ENCODE measurements around the gene SYT13.
"Not testable (repeated sequence)": the region's sequence is repeated elsewhere in the genome, so short reads cannot be mapped to it uniquely, and the experiment has no call there.

Gene SYT13

GRCh38 chr11:45250035-45250718, 36.0 kb downstream of the SYT13 start:
- DNase-seq (ENCODE audit: insufficient read length, low spot score): no peak
- FAIRE-seq: no peak

- not testable (repeated sequence) for FAIRE-seq; DNase-seq (ENCODE audit: insufficient read length, low spot score)
Observed at GRCh38 chr11:45249372-45249771, 36.8 kb downstream of the SYT13 start.

GRCh38 chr11:45248501-45249011, 37.6 kb downstream of the SYT13 start:
- FAIRE-seq (no peak), DNase-seq (ENCODE audit: insufficient read length, low spot score) (no peak)

GRCh38 chr11:45247433-45247832, 38.7 kb downstream of the SYT13 start:
- no peak for FAIRE-seq
- no peak for DNase-seq (ENCODE audit: insufficient read length, low spot score)

GRCh38 chr11:45246241-45246640, 39.9 kb downstream of the SYT13 start:
- DNase-seq (ENCODE audit: insufficient read length, low spot score) (no peak), FAIRE-seq (no peak)

GRCh38 chr11:45245218-45246045, 40.7 kb downstream of the SYT13 start:
- FAIRE-seq: no peak
- DNase-seq (ENCODE audit: insufficient read length, low spot score): no peak

- no peak for DNase-seq (ENCODE audit: insufficient read length, low spot score)
- no peak for FAIRE-seq
Observed at GRCh38 chr11:45243967-45244366, 42.2 kb downstream of the SYT13 start.

- DNase-seq (ENCODE audit: insufficient read length, low spot score) (no peak), FAIRE-seq (no peak)
Observed at GRCh38 chr11:45239733-45240132, 46.4 kb downstream of the SYT13 start.

- DNase-seq (ENCODE audit: insufficient read length, low spot score) (peak; percentile 37), FAIRE-seq (no peak)
Observed at GRCh38 chr11:45238724-45239123, 47.4 kb downstream of the SYT13 start.

- no peak for DNase-seq (ENCODE audit: insufficient read length, low spot score)
- FAIRE-seq: no peak
Observed at GRCh38 chr11:45237711-45238315, 48.3 kb downstream of the SYT13 start.

- DNase-seq (ENCODE audit: insufficient read length, low spot score) (no peak), FAIRE-seq (no peak)
Observed at GRCh38 chr11:45234306-45235006, 51.7 kb downstream of the SYT13 start.

- DNase-seq (ENCODE audit: insufficient read length, low spot score) (no peak), FAIRE-seq (no peak)
Observed at GRCh38 chr11:45233804-45234170, 52.4 kb downstream of the SYT13 start.

GRCh38 chr11:45233121-45233803, 52.9 kb downstream of the SYT13 start:
- FAIRE-seq: peak; percentile 79
- peak; percentile 79 for DNase-seq (ENCODE audit: insufficient read length, low spot score)

- no peak for FAIRE-seq
- no peak for DNase-seq (ENCODE audit: insufficient read length, low spot score)
Observed at GRCh38 chr11:45232341-45233080, 53.6 kb downstream of the SYT13 start.

- FAIRE-seq (no peak), DNase-seq (ENCODE audit: insufficient read length, low spot score) (no peak)
Observed at GRCh38 chr11:45229401-45230020, 56.6 kb downstream of the SYT13 start.

GRCh38 chr11:45227836-45228235, 58.3 kb downstream of the SYT13 start:
- no peak for DNase-seq (ENCODE audit: insufficient read length, low spot score)
- no peak for FAIRE-seq

- no peak for DNase-seq (ENCODE audit: insufficient read length, low spot score)
- FAIRE-seq: no peak
Observed at GRCh38 chr11:45226901-45227300, 59.2 kb downstream of the SYT13 start.

- no peak for FAIRE-seq
- no peak for DNase-seq (ENCODE audit: insufficient read length, low spot score)
Observed at GRCh38 chr11:45225961-45226871, 59.9 kb downstream of the SYT13 start.

All from HTR-8/SVneo (cell line).